H1 (cell line): Measurements from ENCODE around the gene RIMKLA. TPM values are rescaled to one million over a fixed set of nuclear protein-coding genes. Genes with fewer than 3 reads are reported as not detected.

ENCODE experiments used
- CBX8 ChIP-seq: fragments of 300-800, 300-1000 bp; sonication (generic); IDR thresholded peaks from 2 replicates; pipeline ENCODE4 v1.7.1; 2016; ENCODE audit warnings: low read depth, low read length, borderline replicate concordance
- CEBPB ChIP-seq: IDR thresholded peaks from 2 replicates; pipeline ENCODE4 v1.6.1; 2012; ENCODE audit warnings: low read depth, low read length
- FOSL1 ChIP-seq: IDR thresholded peaks from 2 replicates; pipeline ENCODE4 v1.6.1; 2011; ENCODE audit warnings: mild to moderate bottlenecking, low read depth, low read length, moderate library complexity; ENCODE audit not compliant: insufficient read depth
- HDAC6 ChIP-seq: IDR thresholded peaks from one replicate; pipeline ENCODE4 v1.7.1; 2012; ENCODE audit warnings: low read depth, mild to moderate bottlenecking, inconsistent platforms, low read length, moderate library complexity
- PHF8 ChIP-seq: fragments of 200-600 bp; sonication (generic); conservative IDR thresholded peaks from 2 replicates; pipeline ENCODE4 v1.7.1; 2012; ENCODE audit warnings: low read depth, mild to moderate bottlenecking, inconsistent platforms, low read length, moderate library complexity
- RAD21 ChIP-seq, 2 experiments: IDR thresholded peaks in 1 of 2; conservative IDR thresholded peaks in 1 of 2; 2 replicates each; pipeline ENCODE4 v1.6.1; 2011; ENCODE audit warnings: low read depth in 2 of 2, low read length in 2 of 2, improper control_type of control experiment in 1 of 2, inconsistent platforms in 1 of 2, mild to moderate bottlenecking in 1 of 2, moderate library complexity in 1 of 2
- RNF2 ChIP-seq: fragments of 200-900, 300-1000 bp; sonication (generic); IDR thresholded peaks from 2 replicates; pipeline ENCODE4 v1.7.1; 2016; ENCODE audit warnings: borderline replicate concordance, low read depth, mild to moderate bottlenecking, antibody characterized with exemption, low read length; ENCODE audit not compliant: poor library complexity, severe bottlenecking; ENCODE audit errors: missing control alignments
- TAF7 ChIP-seq: optimal IDR thresholded peaks from 2 replicates; pipeline ENCODE3; 2011; ENCODE audit warnings: low read depth, mild to moderate bottlenecking, inconsistent platforms, low read length, moderate library complexity, borderline replicate concordance
- polyA plus RNA-seq, 7 experiments: library from polyadenylated mRNA; depleted of rRNA in 3 of 7; stranded (reverse) in 5 of 7; unstranded in 2 of 7; fragments of >200 nt in 5 of 7; fragments of 200-250 nt in 2 of 7; gene quantifications; 1 replicate in 5 of 7; 2 replicates in 1 of 7; 4 replicates in 1 of 7; pipeline versions ENCODE4 v1.2.1 to v1.2.3, GENCODE V29; 2011 to 2013; ENCODE audit warnings: missing spikeins in 2 of 7, mixed read lengths in 2 of 7
- total RNA-seq: library from RNA; stranded (reverse); fragmentation: NEBNext Ultra II Directional; extraction: Animal tissue kit (Norgen Biotek cat#: 25700); gene quantifications from 2 replicates; pipeline ENCODE4 v1.2.1, GENCODE V29; 2021
- TF ChIP-seq, protein P1 (sequence below): fragments of 300-600 bp; sonication (generic); IDR thresholded peaks from 2 replicates; pipeline ENCODE4 v1.7.1; 2012; ENCODE audit warnings: low read length, moderate library complexity, mild to moderate bottlenecking, inconsistent platforms; ENCODE audit not compliant: insufficient replicate concordance
- TF ChIP-seq, protein P2 (sequence below): IDR thresholded peaks from 2 replicates; pipeline ENCODE4 v1.6.1; 2011; ENCODE audit warnings: low read length, improper control_type of control experiment

Gene RIMKLA
- total and polyA plus RNA-seq, 2 of the 8 experiments (the other 6 are each of a cell fraction or from before 2014, with no cell fraction given) = 3.2 to 5.8 TPM

DNA sequence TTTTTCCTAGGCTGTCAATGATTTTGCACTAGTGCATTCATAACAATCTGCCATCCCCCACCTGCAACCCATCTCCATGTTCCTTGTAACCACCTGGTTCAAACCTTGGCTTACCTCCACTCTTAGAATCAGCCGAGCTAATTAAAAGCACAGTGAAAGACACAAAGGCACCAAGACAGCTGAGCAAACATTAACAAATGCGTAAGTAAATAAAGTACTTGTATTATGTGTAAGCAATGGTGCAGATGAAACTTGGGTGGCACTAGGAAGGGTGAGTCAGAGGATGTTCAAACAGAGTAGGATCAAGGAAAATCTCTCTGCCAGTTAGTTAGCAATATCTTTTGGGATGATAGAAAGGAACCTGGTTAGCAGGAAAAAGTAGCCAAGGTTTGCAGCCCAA is 40.5 kb upstream of the RIMKLA start (continued):
- TF ChIP-seq, protein P1, sequence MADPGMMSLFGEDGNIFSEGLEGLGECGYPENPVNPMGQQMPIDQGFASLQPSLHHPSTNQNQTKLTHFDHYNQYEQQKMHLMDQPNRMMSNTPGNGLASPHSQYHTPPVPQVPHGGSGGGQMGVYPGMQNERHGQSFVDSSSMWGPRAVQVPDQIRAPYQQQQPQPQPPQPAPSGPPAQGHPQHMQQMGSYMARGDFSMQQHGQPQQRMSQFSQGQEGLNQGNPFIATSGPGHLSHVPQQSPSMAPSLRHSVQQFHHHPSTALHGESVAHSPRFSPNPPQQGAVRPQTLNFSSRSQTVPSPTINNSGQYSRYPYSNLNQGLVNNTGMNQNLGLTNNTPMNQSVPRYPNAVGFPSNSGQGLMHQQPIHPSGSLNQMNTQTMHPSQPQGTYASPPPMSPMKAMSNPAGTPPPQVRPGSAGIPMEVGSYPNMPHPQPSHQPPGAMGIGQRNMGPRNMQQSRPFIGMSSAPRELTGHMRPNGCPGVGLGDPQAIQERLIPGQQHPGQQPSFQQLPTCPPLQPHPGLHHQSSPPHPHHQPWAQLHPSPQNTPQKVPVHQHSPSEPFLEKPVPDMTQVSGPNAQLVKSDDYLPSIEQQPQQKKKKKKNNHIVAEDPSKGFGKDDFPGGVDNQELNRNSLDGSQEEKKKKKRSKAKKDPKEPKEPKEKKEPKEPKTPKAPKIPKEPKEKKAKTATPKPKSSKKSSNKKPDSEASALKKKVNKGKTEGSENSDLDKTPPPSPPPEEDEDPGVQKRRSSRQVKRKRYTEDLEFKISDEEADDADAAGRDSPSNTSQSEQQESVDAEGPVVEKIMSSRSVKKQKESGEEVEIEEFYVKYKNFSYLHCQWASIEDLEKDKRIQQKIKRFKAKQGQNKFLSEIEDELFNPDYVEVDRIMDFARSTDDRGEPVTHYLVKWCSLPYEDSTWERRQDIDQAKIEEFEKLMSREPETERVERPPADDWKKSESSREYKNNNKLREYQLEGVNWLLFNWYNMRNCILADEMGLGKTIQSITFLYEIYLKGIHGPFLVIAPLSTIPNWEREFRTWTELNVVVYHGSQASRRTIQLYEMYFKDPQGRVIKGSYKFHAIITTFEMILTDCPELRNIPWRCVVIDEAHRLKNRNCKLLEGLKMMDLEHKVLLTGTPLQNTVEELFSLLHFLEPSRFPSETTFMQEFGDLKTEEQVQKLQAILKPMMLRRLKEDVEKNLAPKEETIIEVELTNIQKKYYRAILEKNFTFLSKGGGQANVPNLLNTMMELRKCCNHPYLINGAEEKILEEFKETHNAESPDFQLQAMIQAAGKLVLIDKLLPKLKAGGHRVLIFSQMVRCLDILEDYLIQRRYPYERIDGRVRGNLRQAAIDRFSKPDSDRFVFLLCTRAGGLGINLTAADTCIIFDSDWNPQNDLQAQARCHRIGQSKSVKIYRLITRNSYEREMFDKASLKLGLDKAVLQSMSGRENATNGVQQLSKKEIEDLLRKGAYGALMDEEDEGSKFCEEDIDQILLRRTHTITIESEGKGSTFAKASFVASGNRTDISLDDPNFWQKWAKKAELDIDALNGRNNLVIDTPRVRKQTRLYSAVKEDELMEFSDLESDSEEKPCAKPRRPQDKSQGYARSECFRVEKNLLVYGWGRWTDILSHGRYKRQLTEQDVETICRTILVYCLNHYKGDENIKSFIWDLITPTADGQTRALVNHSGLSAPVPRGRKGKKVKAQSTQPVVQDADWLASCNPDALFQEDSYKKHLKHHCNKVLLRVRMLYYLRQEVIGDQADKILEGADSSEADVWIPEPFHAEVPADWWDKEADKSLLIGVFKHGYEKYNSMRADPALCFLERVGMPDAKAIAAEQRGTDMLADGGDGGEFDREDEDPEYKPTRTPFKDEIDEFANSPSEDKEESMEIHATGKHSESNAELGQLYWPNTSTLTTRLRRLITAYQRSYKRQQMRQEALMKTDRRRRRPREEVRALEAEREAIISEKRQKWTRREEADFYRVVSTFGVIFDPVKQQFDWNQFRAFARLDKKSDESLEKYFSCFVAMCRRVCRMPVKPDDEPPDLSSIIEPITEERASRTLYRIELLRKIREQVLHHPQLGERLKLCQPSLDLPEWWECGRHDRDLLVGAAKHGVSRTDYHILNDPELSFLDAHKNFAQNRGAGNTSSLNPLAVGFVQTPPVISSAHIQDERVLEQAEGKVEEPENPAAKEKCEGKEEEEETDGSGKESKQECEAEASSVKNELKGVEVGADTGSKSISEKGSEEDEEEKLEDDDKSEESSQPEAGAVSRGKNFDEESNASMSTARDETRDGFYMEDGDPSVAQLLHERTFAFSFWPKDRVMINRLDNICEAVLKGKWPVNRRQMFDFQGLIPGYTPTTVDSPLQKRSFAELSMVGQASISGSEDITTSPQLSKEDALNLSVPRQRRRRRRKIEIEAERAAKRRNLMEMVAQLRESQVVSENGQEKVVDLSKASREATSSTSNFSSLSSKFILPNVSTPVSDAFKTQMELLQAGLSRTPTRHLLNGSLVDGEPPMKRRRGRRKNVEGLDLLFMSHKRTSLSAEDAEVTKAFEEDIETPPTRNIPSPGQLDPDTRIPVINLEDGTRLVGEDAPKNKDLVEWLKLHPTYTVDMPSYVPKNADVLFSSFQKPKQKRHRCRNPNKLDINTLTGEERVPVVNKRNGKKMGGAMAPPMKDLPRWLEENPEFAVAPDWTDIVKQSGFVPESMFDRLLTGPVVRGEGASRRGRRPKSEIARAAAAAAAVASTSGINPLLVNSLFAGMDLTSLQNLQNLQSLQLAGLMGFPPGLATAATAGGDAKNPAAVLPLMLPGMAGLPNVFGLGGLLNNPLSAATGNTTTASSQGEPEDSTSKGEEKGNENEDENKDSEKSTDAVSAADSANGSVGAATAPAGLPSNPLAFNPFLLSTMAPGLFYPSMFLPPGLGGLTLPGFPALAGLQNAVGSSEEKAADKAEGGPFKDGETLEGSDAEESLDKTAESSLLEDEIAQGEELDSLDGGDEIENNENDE = no peak
- TF ChIP-seq HDAC6 = no peak
- no peak for TF ChIP-seq PHF8
- TF ChIP-seq CBX8 = no peak
- TF ChIP-seq, protein P2, sequence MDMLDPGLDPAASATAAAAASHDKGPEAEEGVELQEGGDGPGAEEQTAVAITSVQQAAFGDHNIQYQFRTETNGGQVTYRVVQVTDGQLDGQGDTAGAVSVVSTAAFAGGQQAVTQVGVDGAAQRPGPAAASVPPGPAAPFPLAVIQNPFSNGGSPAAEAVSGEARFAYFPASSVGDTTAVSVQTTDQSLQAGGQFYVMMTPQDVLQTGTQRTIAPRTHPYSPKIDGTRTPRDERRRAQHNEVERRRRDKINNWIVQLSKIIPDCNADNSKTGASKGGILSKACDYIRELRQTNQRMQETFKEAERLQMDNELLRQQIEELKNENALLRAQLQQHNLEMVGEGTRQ = no peak
- TF ChIP-seq FOSL1 = no peak
- TF ChIP-seq RNF2 = no peak
- TF ChIP-seq TAF7 = no peak
- TF ChIP-seq CEBPB = no peak
- no peak for TF ChIP-seq RAD21 (IDR thresholded peaks at IDR 0.05 in 1 of 2, conservative IDR thresholded peaks at IDR 0.05 in 1 of 2; ENCODE audit: low read depth in 2 of 2, low read length in 2 of 2)
